ES-I3 (cell line): ENCODE results near the gene SLC2A8.

Experiments
- H3K36me3 ChIP-seq: 2 replicates; pipeline ENCODE4 v1.6.1; 2013; ENCODE audit warnings: mild to moderate bottlenecking, low read length, control low read depth, moderate library complexity; ENCODE audit not compliant: insufficient read depth
- H3K4me1 ChIP-seq: 2 replicates; pipeline ENCODE4 v1.6.1; 2013; ENCODE audit warnings: mild to moderate bottlenecking, control low read depth, low read length; ENCODE audit not compliant: insufficient read depth
- H3K9ac ChIP-seq: 2 replicates; pipeline ENCODE4 v1.6.1; 2013; ENCODE audit warnings: low read depth, mild to moderate bottlenecking, low read length, moderate library complexity
- H3K9me3 ChIP-seq: 2 replicates; pipeline ENCODE4 v1.6.1; 2013; ENCODE audit warnings: mild to moderate bottlenecking, low read length, moderate library complexity; ENCODE audit not compliant: control insufficient read depth, insufficient read depth

SLC2A8 gene

GRCh38 chr9:127365461-127365860 lies 31.5 kb upstream of the SLC2A8 start:
- Histone ChIP-seq H3K36me3 (no peaks in the 10 kb centered on the region), H3K4me1 (0 out of 2 replicates have a peak, but pooled peaks cover 4% of the 10 kb centered on the region), H3K9ac (no peak overlapping the region), H3K9me3 (no peaks in the 10 kb centered on the region)

- no peaks in the 10 kb centered on the region for H3K36me3 ChIP-seq
- no peaks in the 10 kb centered on the region for H3K9me3 ChIP-seq
- H3K4me1 ChIP-seq: 0 out of 2 replicates have a peak, but pooled peaks cover 4% of the 10 kb centered on the region
- no peak overlapping the region for H3K9ac ChIP-seq
These were observed 30.4 kb upstream of the SLC2A8 start for GRCh38 chr9:127366594-127366993.

GRCh38 chr9:127368852-127369402 lies 28.0 kb upstream of the SLC2A8 start:
- Histone ChIP-seq H3K36me3 (no peaks in the 10 kb centered on the region), H3K9me3 (no peaks in the 10 kb centered on the region), H3K9ac (no peak overlapping the region), H3K4me1 (0 out of 2 replicates have a peak, but pooled peaks cover 4% of the 10 kb centered on the region)

- Histone ChIP-seq H3K9ac (no peak overlapping the region), H3K36me3 (no peaks in the 10 kb centered on the region), H3K4me1 (0 out of 2 replicates have a peak, but pooled peaks cover 4% of the 10 kb centered on the region), H3K9me3 (no peaks in the 10 kb centered on the region)
These were observed 27.5 kb upstream of the SLC2A8 start for GRCh38 chr9:127369428-127369827.

- 0 out of 2 replicates have a peak, but pooled peaks cover 4% of the 10 kb centered on the region for H3K4me1 ChIP-seq
- H3K9ac ChIP-seq: no peak overlapping the region
- no peaks in the 10 kb centered on the region for H3K36me3 ChIP-seq
- H3K9me3 ChIP-seq: no peaks in the 10 kb centered on the region
These were observed 26.8 kb upstream of the SLC2A8 start for GRCh38 chr9:127370147-127370579.

- no peaks in the 10 kb centered on the region for H3K9me3 ChIP-seq
- H3K4me1 ChIP-seq: 0 out of 2 replicates have a peak, but pooled peaks cover 4% of the 10 kb centered on the region
- H3K9ac ChIP-seq: no peak overlapping the region
- H3K36me3 ChIP-seq: no peaks in the 10 kb centered on the region
These were observed 26.0 kb upstream of the SLC2A8 start for GRCh38 chr9:127370672-127371648.

GRCh38 chr9:127380479-127380878 lies 16.5 kb upstream of the SLC2A8 start:
- Histone ChIP-seq H3K9ac (no peak overlapping the region), H3K36me3 (no peaks in the 10 kb centered on the region), H3K4me1 (no peaks in the 10 kb centered on the region), H3K9me3 (no peaks in the 10 kb centered on the region)

- no peaks in the 10 kb centered on the region for H3K9me3 ChIP-seq
- no peaks in the 10 kb centered on the region for H3K4me1 ChIP-seq
- no peaks in the 10 kb centered on the region for H3K36me3 ChIP-seq
- H3K9ac ChIP-seq: no peak overlapping the region
These were observed 14.4 kb upstream of the SLC2A8 start for GRCh38 chr9:127382541-127382940.

GRCh38 chr9:127384016-127384730 lies 12.8 kb upstream of the SLC2A8 start:
- no peak overlapping the region for H3K9ac ChIP-seq
- H3K36me3 ChIP-seq: no peaks in the 10 kb centered on the region
- peaks cover 11% of the 10 kb centered on the region for H3K4me1 ChIP-seq
- H3K9me3 ChIP-seq: no peaks in the 10 kb centered on the region

- Histone ChIP-seq H3K4me1 (peaks cover 11% of the 10 kb centered on the region), H3K36me3 (no peaks in the 10 kb centered on the region), H3K9me3 (no peaks in the 10 kb centered on the region), H3K9ac (no peak overlapping the region)
These were observed 12.1 kb upstream of the SLC2A8 start for GRCh38 chr9:127384901-127385300.

GRCh38 chr9:127386249-127386648 lies 10.7 kb upstream of the SLC2A8 start:
- Histone ChIP-seq H3K9me3 (no peaks in the 10 kb centered on the region), H3K9ac (no peak overlapping the region), H3K36me3 (no peaks in the 10 kb centered on the region), H3K4me1 (peaks cover 18% of the 10 kb centered on the region)

GRCh38 chr9:127386981-127387380 lies 10.0 kb upstream of the SLC2A8 start:
- Histone ChIP-seq H3K9me3 (no peaks in the 10 kb centered on the region), H3K36me3 (no peaks in the 10 kb centered on the region), H3K9ac (no peak overlapping the region), H3K4me1 (peaks cover 18% of the 10 kb centered on the region)

GRCh38 chr9:127388037-127388855 lies 8.7 kb upstream of the SLC2A8 start:
- H3K36me3 ChIP-seq: no peaks in the 10 kb centered on the region
- no peak overlapping the region for H3K9ac ChIP-seq
- H3K9me3 ChIP-seq: no peaks in the 10 kb centered on the region
- peaks cover 18% of the 10 kb centered on the region for H3K4me1 ChIP-seq

- H3K9ac ChIP-seq: no peak overlapping the region
- no peaks in the 10 kb centered on the region for H3K9me3 ChIP-seq
- H3K4me1 ChIP-seq: peaks cover 18% of the 10 kb centered on the region
- no peaks in the 10 kb centered on the region for H3K36me3 ChIP-seq
These were observed 8.1 kb upstream of the SLC2A8 start for GRCh38 chr9:127388856-127389238.
